HCT116 (cell line): ENCODE measurements around the gene GPR17. TPM values are rescaled to one million over a fixed set of nuclear protein-coding genes. Genes with fewer than 3 reads are reported as not detected.

ENCODE experiments used
- ATAC-seq: fragments of 200-7000 bp; cut with Tn5 transposase; 2 replicates; pipeline ENCODE4 v1.9.1; 2020; ENCODE audit warnings: mild to moderate bottlenecking, moderate library complexity
- BruUV-seq: library from RNA; stranded (reverse); fragments of 400-500 nt; replicated peaks from 2 replicates; lab custom pipeline; 2021; lab: Mats Ljungman, UMichigan
- CTCF ChIA-PET: fragments of 300-600 bp; sonication (Branson Sonifier 250); formaldehyde crosslinking; loops from one replicate; lab custom pipeline; 2021; ENCODE audit warnings: antibody characterized with exemption; lab: Charles Lee
- POLR2A ChIA-PET: fragments of 300-600, 350-600 bp; sonication (Branson Sonifier 250); formaldehyde crosslinking; loops from one replicate; lab custom pipeline; 2021; ENCODE audit warnings: antibody characterized with exemption; lab: Charles Lee
- RAD21 ChIA-PET, 2 experiments: fragments of 300-600 bp; sonication (Branson Sonifier 250); formaldehyde crosslinking; loops; one replicate each; lab custom pipeline; 2023; ENCODE audit warnings: low total read pairs in 2 of 2; ENCODE audit not compliant: uncharacterized antibody in 2 of 2, unreplicated experiment in 2 of 2, low non-redundant PET in 1 of 2; lab: Charles Lee
- DNase-seq: peaks from one replicate; pipeline ENCODE4 v3.0.0-alpha.2; 2010; ENCODE audit warnings: low read depth, low spot score
- H2AFZ ChIP-seq: fragments of 200-600 bp; shearing (Covaris generic), sonication (generic); 2 replicates; pipeline ENCODE4 v1.6.1; 2017; ENCODE audit warnings: low read depth, mixed run types, mixed read lengths, antibody characterized with exemption, low read length; ENCODE audit not compliant: poor library complexity, severe bottlenecking
- H3K27ac ChIP-seq: 2 replicates; pipeline ENCODE4 v1.5.1; 2012; ENCODE audit warnings: low read depth, low read length
- H3K27me3 ChIP-seq: fragments of 200-600 bp; sonication (generic); 2 replicates; pipeline ENCODE4 v1.6.1; 2016; ENCODE audit warnings: mixed run types, low read length, mixed read lengths; ENCODE audit not compliant: insufficient read depth
- H3K36me3 ChIP-seq, 2 experiments: fragments of 200-500 bp in 1 of 2; fragments of 200-600 bp in 1 of 2; sonication (Bioruptor generic) in 1 of 2; sonication (generic) in 1 of 2; 2 replicates each; pipeline versions ENCODE4 v1.5.1 to v1.6.1; 2014 to 2016; ENCODE audit warnings: low read length in 2 of 2, inconsistent platforms in 1 of 2, mixed read lengths in 1 of 2, mixed run types in 1 of 2; ENCODE audit not compliant: insufficient read depth in 2 of 2, control insufficient read depth in 1 of 2
- H3K4me1 ChIP-seq, 2 experiments: fragments of 200-600 bp in 1 of 2; sonication (generic) in 1 of 2; 2 replicates each; pipeline versions ENCODE4 v1.5.1 to v1.6.1; 2012 to 2017; ENCODE audit warnings: low read length in 2 of 2, inconsistent platforms in 1 of 2, mild to moderate bottlenecking in 1 of 2, mixed read lengths in 1 of 2, mixed run types in 1 of 2, moderate library complexity in 1 of 2; ENCODE audit not compliant: insufficient read depth in 2 of 2, control insufficient read depth in 1 of 2
- H3K4me2 ChIP-seq: fragments of 200-600 bp; sonication (generic); 2 replicates; pipeline ENCODE4 v1.6.1; 2017; ENCODE audit warnings: mixed run types, low read length, mixed read lengths
- H3K4me3 ChIP-seq, 2 experiments: fragments of 200-600 bp in 1 of 2; sonication (generic) in 1 of 2; replicated peaks in 1 of 2; 2 replicates each; pipeline ENCODE4 v1.5.1; 2011 to 2016; ENCODE audit warnings: low read length in 2 of 2, control low read depth in 1 of 2, low read depth in 1 of 2, mild to moderate bottlenecking in 1 of 2, mixed read lengths in 1 of 2, mixed run types in 1 of 2
- H3K79me2 ChIP-seq: fragments of 200-600 bp; sonication (generic); 2 replicates; pipeline ENCODE4 v1.6.1; 2017; ENCODE audit warnings: mild to moderate bottlenecking, mixed run types, low read length, moderate library complexity, mixed read lengths; ENCODE audit not compliant: insufficient read depth
- H3K9ac ChIP-seq: fragments of 200-600 bp; sonication (generic); 2 replicates; pipeline ENCODE4 v1.6.1; 2016; ENCODE audit warnings: low read length, mixed read lengths
- H3K9me2 ChIP-seq: fragments of 200-600 bp; sonication (generic), shearing (Covaris generic); 2 replicates; pipeline ENCODE4 v1.6.1; 2017; ENCODE audit warnings: mixed run types, mild to moderate bottlenecking, moderate library complexity; ENCODE audit not compliant: insufficient read depth
- H3K9me3 ChIP-seq, 2 experiments: fragments of 200-500 bp in 1 of 2; fragments of 200-600 bp in 1 of 2; sonication (Bioruptor generic) in 1 of 2; sonication (generic) in 1 of 2; 2 replicates each; pipeline ENCODE4 v1.6.1; 2014 to 2017; ENCODE audit warnings: low read length in 2 of 2, mixed read lengths in 2 of 2, inconsistent platforms in 1 of 2, low read depth in 1 of 2, mild to moderate bottlenecking in 1 of 2, mixed run types in 1 of 2, moderate library complexity in 1 of 2; ENCODE audit not compliant: control insufficient read depth in 1 of 2, insufficient read depth in 1 of 2
- H4K20me1 ChIP-seq: fragments of 200-600 bp; sonication (generic), shearing (Covaris generic); 2 replicates; pipeline ENCODE4 v1.6.1; 2017; ENCODE audit warnings: mixed run types, mild to moderate bottlenecking, moderate library complexity; ENCODE audit not compliant: insufficient read depth
- CBX3 ChIP-seq: IDR thresholded peaks from 2 replicates; pipeline ENCODE4 v1.6.1; 2012; ENCODE audit warnings: low read depth
- CEBPB ChIP-seq: IDR thresholded peaks from 2 replicates; pipeline ENCODE4 v1.6.1; 2012; ENCODE audit warnings: low read depth
- EGR1 ChIP-seq: IDR thresholded peaks from 2 replicates; pipeline ENCODE4 v1.6.1; 2012; ENCODE audit warnings: low read depth
- ELF1 ChIP-seq: IDR thresholded peaks from 2 replicates; pipeline ENCODE4 v1.6.1; 2012; ENCODE audit warnings: low read depth, borderline replicate concordance
- EZH2phosphoT487 ChIP-seq: fragments of 200-600 bp; IDR thresholded peaks from 2 replicates; pipeline ENCODE4 v1.6.1; 2018; ENCODE audit warnings: antibody characterized with exemption, borderline replicate concordance
- FOSL1 ChIP-seq: IDR thresholded peaks from 2 replicates; pipeline ENCODE4 v1.6.1; 2012; ENCODE audit warnings: low read depth
- JUND ChIP-seq: IDR thresholded peaks from 2 replicates; pipeline ENCODE4 v1.6.1; 2012
- POLR2A ChIP-seq: IDR thresholded peaks from 2 replicates; pipeline ENCODE4 v1.7.0; 2011; ENCODE audit warnings: borderline replicate concordance; ENCODE audit not compliant: insufficient read depth, insufficient read length; ENCODE audit errors: extremely low read depth
- POLR2AphosphoS5 ChIP-seq: IDR thresholded peaks from 2 replicates; pipeline ENCODE4 v1.6.1; 2011; ENCODE audit warnings: mild to moderate bottlenecking, low read depth, low read length, moderate library complexity
- RAD21 ChIP-seq: IDR thresholded peaks from 2 replicates; pipeline ENCODE4 v1.6.1; 2012; ENCODE audit warnings: low read depth, mild to moderate bottlenecking
- SRF ChIP-seq: IDR thresholded peaks from 2 replicates; pipeline ENCODE4 v1.6.1; 2012; ENCODE audit warnings: low read depth
- TCF7L2 ChIP-seq: IDR thresholded peaks from 2 replicates; pipeline ENCODE4 v1.7.0; 2011; ENCODE audit warnings: borderline replicate concordance, inconsistent platforms; ENCODE audit not compliant: insufficient read depth, insufficient read length; ENCODE audit errors: extremely low read depth
- YY1 ChIP-seq: IDR thresholded peaks from 2 replicates; pipeline ENCODE4 v1.6.1; 2011; ENCODE audit warnings: low read length, low read depth, moderate library complexity, mild to moderate bottlenecking; ENCODE audit not compliant: insufficient replicate concordance; ENCODE audit errors: extremely low read depth
- ZNF274 ChIP-seq: fragments of 200-500 bp; sonication (Bioruptor generic); IDR thresholded peaks from 2 replicates; pipeline ENCODE4 v1.6.1; 2014; ENCODE audit warnings: mild to moderate bottlenecking, low read depth, low read length, inconsistent platforms
- intact Hi-C: fragments of 100-400 bp; cut with micrococcal nuclease; formaldehyde crosslinking; loops from 2 replicates; pipeline ENCODE4 v1.10.0; 2022
- total RNA-seq: library from RNA; stranded (reverse); gene quantifications from one replicate; pipeline ENCODE4 v1.2.1, GENCODE V29; 2021; ENCODE audit not compliant: unreplicated experiment
- TF ChIP-seq, protein P1 (sequence below): IDR thresholded peaks from 2 replicates; pipeline ENCODE4 v1.6.1; 2012; ENCODE audit warnings: low read depth
- TF ChIP-seq, protein P2 (sequence below): IDR thresholded peaks from 2 replicates; pipeline ENCODE4 v1.6.1; 2012
- TF ChIP-seq, protein P3 (sequence below): IDR thresholded peaks from 2 replicates; pipeline ENCODE4 v1.6.1; 2011; ENCODE audit warnings: mild to moderate bottlenecking, low read length, moderate library complexity; ENCODE audit not compliant: insufficient replicate concordance; ENCODE audit errors: extremely low read depth

Gene GPR17
- total RNA-seq, 1 experiment from 2014 or later: not detected

DNA sequence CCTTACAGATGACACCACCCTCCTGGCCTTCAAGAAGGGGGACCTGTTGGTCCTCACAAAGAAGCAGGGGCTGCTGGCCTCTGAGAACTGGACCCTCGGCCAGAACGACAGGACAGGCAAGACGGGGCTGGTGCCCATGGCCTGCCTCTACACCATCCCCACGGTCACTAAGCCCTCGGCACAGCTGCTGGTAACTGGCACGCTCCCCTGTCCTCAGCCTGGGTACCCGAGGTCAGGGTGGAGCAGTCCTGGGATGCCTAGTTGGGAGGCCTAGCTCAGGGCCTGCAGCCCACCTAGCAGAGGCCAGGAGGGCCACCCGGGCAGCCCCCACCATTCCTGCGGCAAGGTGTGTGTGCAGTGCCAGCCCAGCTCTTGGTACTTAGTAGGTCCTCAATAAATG lies 16.3 kb upstream of the GPR17 start:
- ATAC-seq (no peak), DNase-seq (no peak)
- Histone ChIP-seq H3K9me2 (no peaks in the 10 kb centered on the region), H4K20me1 (no peaks in the 10 kb centered on the region), H3K36me3 (no peaks in the 10 kb centered on the region), H3K4me1 (no peaks in the 10 kb centered on the region), H3K4me2 (no peak overlapping the region), H3K9ac (no peak overlapping the region), H3K9me3 (no peaks in the 10 kb centered on the region), H3K27me3 (no peaks in the 10 kb centered on the region), H3K79me2 (no peaks in the 10 kb centered on the region), H3K27ac (no peak overlapping the region), H2AFZ (no peak overlapping the region), H3K4me3 (no peak overlapping the region)
- TF ChIP-seq CEBPB: no peak
- TF ChIP-seq ZNF274: no peak
- no peak for TF ChIP-seq EGR1
- TF ChIP-seq TCF7L2: no peak
- TF ChIP-seq POLR2AphosphoS5: no peak
- no peak for TF ChIP-seq CBX3
- TF ChIP-seq, protein P1, sequence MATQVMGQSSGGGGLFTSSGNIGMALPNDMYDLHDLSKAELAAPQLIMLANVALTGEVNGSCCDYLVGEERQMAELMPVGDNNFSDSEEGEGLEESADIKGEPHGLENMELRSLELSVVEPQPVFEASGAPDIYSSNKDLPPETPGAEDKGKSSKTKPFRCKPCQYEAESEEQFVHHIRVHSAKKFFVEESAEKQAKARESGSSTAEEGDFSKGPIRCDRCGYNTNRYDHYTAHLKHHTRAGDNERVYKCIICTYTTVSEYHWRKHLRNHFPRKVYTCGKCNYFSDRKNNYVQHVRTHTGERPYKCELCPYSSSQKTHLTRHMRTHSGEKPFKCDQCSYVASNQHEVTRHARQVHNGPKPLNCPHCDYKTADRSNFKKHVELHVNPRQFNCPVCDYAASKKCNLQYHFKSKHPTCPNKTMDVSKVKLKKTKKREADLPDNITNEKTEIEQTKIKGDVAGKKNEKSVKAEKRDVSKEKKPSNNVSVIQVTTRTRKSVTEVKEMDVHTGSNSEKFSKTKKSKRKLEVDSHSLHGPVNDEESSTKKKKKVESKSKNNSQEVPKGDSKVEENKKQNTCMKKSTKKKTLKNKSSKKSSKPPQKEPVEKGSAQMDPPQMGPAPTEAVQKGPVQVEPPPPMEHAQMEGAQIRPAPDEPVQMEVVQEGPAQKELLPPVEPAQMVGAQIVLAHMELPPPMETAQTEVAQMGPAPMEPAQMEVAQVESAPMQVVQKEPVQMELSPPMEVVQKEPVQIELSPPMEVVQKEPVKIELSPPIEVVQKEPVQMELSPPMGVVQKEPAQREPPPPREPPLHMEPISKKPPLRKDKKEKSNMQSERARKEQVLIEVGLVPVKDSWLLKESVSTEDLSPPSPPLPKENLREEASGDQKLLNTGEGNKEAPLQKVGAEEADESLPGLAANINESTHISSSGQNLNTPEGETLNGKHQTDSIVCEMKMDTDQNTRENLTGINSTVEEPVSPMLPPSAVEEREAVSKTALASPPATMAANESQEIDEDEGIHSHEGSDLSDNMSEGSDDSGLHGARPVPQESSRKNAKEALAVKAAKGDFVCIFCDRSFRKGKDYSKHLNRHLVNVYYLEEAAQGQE: no peak
- TF ChIP-seq EZH2phosphoT487: no peak
- TF ChIP-seq, protein P2, sequence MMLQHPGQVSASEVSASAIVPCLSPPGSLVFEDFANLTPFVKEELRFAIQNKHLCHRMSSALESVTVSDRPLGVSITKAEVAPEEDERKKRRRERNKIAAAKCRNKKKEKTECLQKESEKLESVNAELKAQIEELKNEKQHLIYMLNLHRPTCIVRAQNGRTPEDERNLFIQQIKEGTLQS: no peak
- TF ChIP-seq FOSL1: no peak
- TF ChIP-seq, protein P3, sequence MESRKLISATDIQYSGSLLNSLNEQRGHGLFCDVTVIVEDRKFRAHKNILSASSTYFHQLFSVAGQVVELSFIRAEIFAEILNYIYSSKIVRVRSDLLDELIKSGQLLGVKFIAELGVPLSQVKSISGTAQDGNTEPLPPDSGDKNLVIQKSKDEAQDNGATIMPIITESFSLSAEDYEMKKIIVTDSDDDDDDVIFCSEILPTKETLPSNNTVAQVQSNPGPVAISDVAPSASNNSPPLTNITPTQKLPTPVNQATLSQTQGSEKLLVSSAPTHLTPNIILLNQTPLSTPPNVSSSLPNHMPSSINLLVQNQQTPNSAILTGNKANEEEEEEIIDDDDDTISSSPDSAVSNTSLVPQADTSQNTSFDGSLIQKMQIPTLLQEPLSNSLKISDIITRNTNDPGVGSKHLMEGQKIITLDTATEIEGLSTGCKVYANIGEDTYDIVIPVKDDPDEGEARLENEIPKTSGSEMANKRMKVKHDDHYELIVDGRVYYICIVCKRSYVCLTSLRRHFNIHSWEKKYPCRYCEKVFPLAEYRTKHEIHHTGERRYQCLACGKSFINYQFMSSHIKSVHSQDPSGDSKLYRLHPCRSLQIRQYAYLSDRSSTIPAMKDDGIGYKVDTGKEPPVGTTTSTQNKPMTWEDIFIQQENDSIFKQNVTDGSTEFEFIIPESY: no peak
- no peak for TF ChIP-seq RAD21
- no peak for TF ChIP-seq ELF1
- TF ChIP-seq SRF: no peak
- TF ChIP-seq YY1: no peak
- TF ChIP-seq JUND: no peak
- TF ChIP-seq POLR2A: no peak
- intact Hi-C loops: no loop called here
- ChIA-PET POLR2A (no interaction called here), RAD21 (no interaction called here), CTCF (no interaction called here)
- BruUV-seq: no TSS peak
